Measurements from ENCODE around the gene SGPL1.
"Not testable (repeated sequence)": the region's sequence is repeated elsewhere in the genome, so short reads cannot be mapped to it uniquely, and the experiment has no call there.

The SGPL1 gene

GRCh38 chr10:70918851-70919530, 103.2 kb downstream of the SGPL1 start:
- ChIA-PET POLR2A (no interaction called here), CTCF (no interaction called here)
- H3K36me3 ChIP-seq (ENCODE audit: control insufficient read depth in 4 of 4, insufficient read depth in 4 of 4, low read length in 3 of 4) = no peaks in the 10 kb centered on the region
- DNase-seq = peak in 2 of 3 donors; percentile 19 to 27
- no peak overlapping the region for H3K27ac ChIP-seq (ENCODE audit: insufficient read depth in 1 of 2, low read depth in 1 of 2, low read length in 2 of 2, poor library complexity in 1 of 2, severe bottlenecking in 2 of 2)
- H3K27me3 ChIP-seq (replicated peaks in 2 of 5; ENCODE audit: control insufficient read depth in 4 of 5, insufficient read depth in 5 of 5, low read length in 4 of 5) = peaks cover 0 to 3% (median 0%) of the 10 kb centered on the region in 5 experiments
- no peak overlapping the region for H3K4me3 ChIP-seq (ENCODE audit: control insufficient read depth in 1 of 7, extremely low read depth in 1 of 7, insufficient read depth in 4 of 7, low read depth in 2 of 7, low read length in 6 of 7)
- 95% methylated on average over 21 of the region's 22 CpGs for WGBS (ENCODE audit: insufficient coverage)
- no peaks in the 10 kb centered on the region for H3K4me1 ChIP-seq (ENCODE audit: control extremely low read depth in 1 of 4, control insufficient read depth in 4 of 4, insufficient read depth in 4 of 4, low read length in 3 of 4)
- H3K9me3 ChIP-seq (ENCODE audit: control extremely low read depth in 1 of 5, control insufficient read depth in 4 of 5, insufficient read depth in 2 of 5, low read depth in 1 of 5, low read length in 4 of 5) = no peaks in the 10 kb centered on the region

GRCh38 chr10:70919906-70920305, 104.2 kb downstream of the SGPL1 start:
- H3K27me3 ChIP-seq (replicated peaks in 2 of 5; ENCODE audit: control insufficient read depth in 4 of 5, insufficient read depth in 5 of 5, low read length in 4 of 5); DNase-seq; POLR2A ChIA-PET; H3K4me3 ChIP-seq (ENCODE audit: control insufficient read depth in 1 of 7, extremely low read depth in 1 of 7, insufficient read depth in 4 of 7, low read depth in 2 of 7, low read length in 6 of 7); H3K36me3 ChIP-seq (ENCODE audit: control insufficient read depth in 4 of 4, insufficient read depth in 4 of 4, low read length in 3 of 4); H3K9me3 ChIP-seq (ENCODE audit: control extremely low read depth in 1 of 5, control insufficient read depth in 4 of 5, insufficient read depth in 2 of 5, low read depth in 1 of 5, low read length in 4 of 5); H3K27ac ChIP-seq (ENCODE audit: insufficient read depth in 1 of 2, low read depth in 1 of 2, low read length in 2 of 2, poor library complexity in 1 of 2, severe bottlenecking in 2 of 2); H3K4me1 ChIP-seq (ENCODE audit: control extremely low read depth in 1 of 4, control insufficient read depth in 4 of 4, insufficient read depth in 4 of 4, low read length in 3 of 4): not testable (repeated sequence)
- CTCF ChIA-PET = interaction anchor here (2.1 kb wide), 1 partner anchor 10 kb away, joined by 4 read pairs; no protein-coding TSS in a partner anchor
- 95% methylated on average over 8 of the region's 10 CpGs for WGBS (ENCODE audit: insufficient coverage)

- POLR2A ChIA-PET = no interaction called here
- H3K36me3 ChIP-seq (ENCODE audit: control insufficient read depth in 4 of 4, insufficient read depth in 4 of 4, low read length in 3 of 4) = no peaks in the 10 kb centered on the region
- no peaks in the 10 kb centered on the region for H3K4me1 ChIP-seq (ENCODE audit: control extremely low read depth in 1 of 4, control insufficient read depth in 4 of 4, insufficient read depth in 4 of 4, low read length in 3 of 4)
- peaks cover 0 to 3% (median 0%) of the 10 kb centered on the region in 5 experiments for H3K27me3 ChIP-seq (replicated peaks in 2 of 5; ENCODE audit: control insufficient read depth in 4 of 5, insufficient read depth in 5 of 5, low read length in 4 of 5)
- CTCF ChIA-PET = interaction anchor here (0.8 to 3.1 kb wide), 4 partner anchors 11 to 365 kb away, joined by 3 to 15 read pairs (median 4); no protein-coding TSS in a partner anchor
- no peak overlapping the region for H3K27ac ChIP-seq (ENCODE audit: insufficient read depth in 1 of 2, low read depth in 1 of 2, low read length in 2 of 2, poor library complexity in 1 of 2, severe bottlenecking in 2 of 2)
- no peak overlapping the region for H3K4me3 ChIP-seq (ENCODE audit: control insufficient read depth in 1 of 7, extremely low read depth in 1 of 7, insufficient read depth in 4 of 7, low read depth in 2 of 7, low read length in 6 of 7)
- no peak for DNase-seq
- WGBS (ENCODE audit: insufficient coverage) = no CpG with 5 or more reads among the region's 4 CpGs
- no peaks in the 10 kb centered on the region for H3K9me3 ChIP-seq (ENCODE audit: control extremely low read depth in 1 of 5, control insufficient read depth in 4 of 5, insufficient read depth in 2 of 5, low read depth in 1 of 5, low read length in 4 of 5)
Observed at GRCh38 chr10:70920519-70920918, 104.8 kb downstream of the SGPL1 start.

DNA sequence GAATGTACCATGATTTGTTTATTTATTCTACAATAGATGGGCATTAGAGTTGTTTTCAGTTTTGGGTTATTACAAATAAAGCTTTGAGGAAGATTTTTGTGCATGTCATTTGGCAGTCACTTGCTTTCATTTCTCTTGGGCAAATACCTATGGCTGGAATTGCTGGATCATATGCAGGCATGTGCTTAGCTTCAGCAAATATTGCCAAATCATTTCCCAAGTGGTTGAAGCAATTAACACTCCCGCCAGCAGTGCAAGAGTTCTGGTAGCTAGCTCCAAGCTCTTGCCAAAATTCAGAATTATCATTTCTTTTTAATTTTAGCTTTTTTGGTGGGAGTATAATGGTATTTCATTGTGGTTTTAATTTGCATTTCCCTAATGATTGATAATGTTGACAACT, 105.5 kb downstream of the SGPL1 start:
- H3K27me3 ChIP-seq (replicated peaks in 2 of 5; ENCODE audit: control insufficient read depth in 4 of 5, insufficient read depth in 5 of 5, low read length in 4 of 5) = peaks cover 0 to 3% (median 0%) of the 10 kb centered on the region in 5 experiments
- no peaks in the 10 kb centered on the region for H3K4me1 ChIP-seq (ENCODE audit: control extremely low read depth in 1 of 4, control insufficient read depth in 4 of 4, insufficient read depth in 4 of 4, low read length in 3 of 4)
- no peak overlapping the region for H3K27ac ChIP-seq (ENCODE audit: insufficient read depth in 1 of 2, low read depth in 1 of 2, low read length in 2 of 2, poor library complexity in 1 of 2, severe bottlenecking in 2 of 2)
- H3K9me3 ChIP-seq (ENCODE audit: control extremely low read depth in 1 of 5, control insufficient read depth in 4 of 5, insufficient read depth in 2 of 5, low read depth in 1 of 5, low read length in 4 of 5) = no peaks in the 10 kb centered on the region
- DNase-seq = peak in 2 of 3 donors; percentile 39 to 48
- ChIA-PET POLR2A (no interaction called here), CTCF (interaction anchor here (0.8 to 3.1 kb wide), 8 partner anchors 12 to 364 kb away, joined by 3 to 15 read pairs (median 4); no protein-coding TSS in a partner anchor)
- WGBS (ENCODE audit: insufficient coverage) = no CpG with 5 or more reads among the region's 1 CpG
- no peak overlapping the region for H3K4me3 ChIP-seq (ENCODE audit: control insufficient read depth in 1 of 7, extremely low read depth in 1 of 7, insufficient read depth in 4 of 7, low read depth in 2 of 7, low read length in 6 of 7)
- no peaks in the 10 kb centered on the region for H3K36me3 ChIP-seq (ENCODE audit: control insufficient read depth in 4 of 4, insufficient read depth in 4 of 4, low read length in 3 of 4)

DNA sequence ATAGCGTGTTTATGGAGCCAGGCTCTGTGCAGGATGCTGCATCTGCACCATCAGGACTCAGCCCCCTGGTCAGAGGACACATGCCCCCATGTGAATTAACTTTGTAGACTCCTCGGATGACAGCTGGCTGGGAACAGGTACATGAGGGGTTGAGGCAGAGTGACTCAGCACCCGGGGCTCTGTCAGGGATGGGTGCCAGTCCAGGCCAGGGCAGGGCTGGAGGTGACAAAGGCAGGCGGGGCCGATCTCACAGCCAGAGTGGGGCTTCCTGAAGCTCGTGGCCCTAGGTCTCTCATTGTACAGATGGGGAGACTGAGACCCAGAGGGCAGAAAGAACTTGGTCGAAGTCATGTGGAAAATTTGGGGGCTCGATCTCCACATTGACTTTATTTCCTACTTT, 107.9 kb downstream of the SGPL1 start:
- H3K4me3 ChIP-seq (ENCODE audit: control insufficient read depth in 1 of 7, extremely low read depth in 1 of 7, insufficient read depth in 4 of 7, low read depth in 2 of 7, low read length in 6 of 7) = no peak overlapping the region
- DNase-seq = no peak
- POLR2A ChIA-PET = interaction anchor here (0.5 to 0.7 kb wide), 2 partner anchors 15 to 209 kb away, joined by 3 read pairs; no protein-coding TSS in a partner anchor
- H3K9me3 ChIP-seq (ENCODE audit: control extremely low read depth in 1 of 5, control insufficient read depth in 4 of 5, insufficient read depth in 2 of 5, low read depth in 1 of 5, low read length in 4 of 5) = no peaks in the 10 kb centered on the region
- H3K27me3 ChIP-seq (replicated peaks in 2 of 5; ENCODE audit: control insufficient read depth in 4 of 5, insufficient read depth in 5 of 5, low read length in 4 of 5) = no peaks in the 10 kb centered on the region
- CTCF ChIA-PET = interaction anchor here (1.0 to 5.5 kb wide), 14 partner anchors 13 to 362 kb away, joined by 3 to 57 read pairs (median 11); partner anchors contain the start of gene UNC5B
- no peak overlapping the region for H3K27ac ChIP-seq (ENCODE audit: insufficient read depth in 1 of 2, low read depth in 1 of 2, low read length in 2 of 2, poor library complexity in 1 of 2, severe bottlenecking in 2 of 2)
- no peaks in the 10 kb centered on the region for H3K36me3 ChIP-seq (ENCODE audit: control insufficient read depth in 4 of 4, insufficient read depth in 4 of 4, low read length in 3 of 4)
- 89% methylated on average over 7 of the region's 8 CpGs for WGBS (ENCODE audit: insufficient coverage)
- H3K4me1 ChIP-seq (ENCODE audit: control extremely low read depth in 1 of 4, control insufficient read depth in 4 of 4, insufficient read depth in 4 of 4, low read length in 3 of 4) = no peaks in the 10 kb centered on the region

GRCh38 chr10:70925377-70926225, 109.9 kb downstream of the SGPL1 start:
- CTCF ChIA-PET = interaction anchor here (0.7 to 5.5 kb wide), 31 partner anchors 9 to 368 kb away, joined by 3 to 57 read pairs (median 4); partner anchors contain the start of gene UNC5B
- Histone ChIP-seq H3K4me1 (ENCODE audit: control extremely low read depth in 1 of 4, control insufficient read depth in 4 of 4, insufficient read depth in 4 of 4, low read length in 3 of 4) (no peaks in the 10 kb centered on the region), H3K9me3 (ENCODE audit: control extremely low read depth in 1 of 5, control insufficient read depth in 4 of 5, insufficient read depth in 2 of 5, low read depth in 1 of 5, low read length in 4 of 5) (no peaks in the 10 kb centered on the region), H3K36me3 (ENCODE audit: control insufficient read depth in 4 of 4, insufficient read depth in 4 of 4, low read length in 3 of 4) (no peaks in the 10 kb centered on the region), H3K27me3 (replicated peaks in 2 of 5; ENCODE audit: control insufficient read depth in 4 of 5, insufficient read depth in 5 of 5, low read length in 4 of 5) (no peaks in the 10 kb centered on the region), H3K4me3 (ENCODE audit: control insufficient read depth in 1 of 7, extremely low read depth in 1 of 7, insufficient read depth in 4 of 7, low read depth in 2 of 7, low read length in 6 of 7) (no peak overlapping the region), H3K27ac (ENCODE audit: insufficient read depth in 1 of 2, low read depth in 1 of 2, low read length in 2 of 2, poor library complexity in 1 of 2, severe bottlenecking in 2 of 2) (no peak overlapping the region)
- WGBS (ENCODE audit: insufficient coverage) = 19% methylated on average over 18 of the region's 22 CpGs
- DNase-seq = peak; percentile 28 to 46 (median 43)
- POLR2A ChIA-PET = interaction anchor here (0.6 kb wide), 1 partner anchor 200 kb away, joined by 3 read pairs; no protein-coding TSS in a partner anchor

Measured in common myeloid progenitor, CD34-positive (primary cell).